Right renal pelvis (tissue), 4 donors: Measurements from ENCODE around the gene DAP. TPM values are rescaled to one million over a fixed set of nuclear protein-coding genes. Genes with fewer than 3 reads are reported as not detected.

ENCODE experiments used
- DNase-seq, 4 donors: peaks; one replicate each; pipeline ENCODE4 v3.0.0-alpha.2; 2013; ENCODE audit warnings: low read depth in 4 of 4, low spot score in 3 of 4, missing footprints in 1 of 4
- polyA plus RNA-seq, 4 donors: library from polyadenylated mRNA; unstranded; fragments of 120-200 nt; gene quantifications; one replicate each; pipeline ENCODE4 v1.2.1, GENCODE V29; 2013; ENCODE audit not compliant: insufficient read length in 4 of 4

DAP gene
- polyA plus RNA-seq, 4 donors: 120 to 137 (median 128) TPM

GRCh38 chr5:10712574-10713366 lies 48.3 kb downstream of the DAP start:
- no peak for DNase-seq

- DNase-seq: no peak
Observed at GRCh38 chr5:10711562-10711961, 49.5 kb downstream of the DAP start.

GRCh38 chr5:10710513-10711128 lies 50.4 kb downstream of the DAP start:
- no peak for DNase-seq

GRCh38 chr5:10709933-10710332 lies 51.1 kb downstream of the DAP start:
- DNase-seq: no peak

- no peak for DNase-seq
Observed at GRCh38 chr5:10709409-10709808, 51.6 kb downstream of the DAP start.

GRCh38 chr5:10708189-10708944 lies 52.7 kb downstream of the DAP start:
- DNase-seq: no peak

- DNase-seq: no peak
Observed at GRCh38 chr5:10707198-10708142, 53.6 kb downstream of the DAP start.

GRCh38 chr5:10706326-10706725 lies 54.7 kb downstream of the DAP start:
- no peak for DNase-seq

GRCh38 chr5:10705747-10706146 lies 55.3 kb downstream of the DAP start:
- DNase-seq: no peak

- no peak for DNase-seq
Observed at GRCh38 chr5:10704949-10705621, 55.9 kb downstream of the DAP start.

GRCh38 chr5:10703676-10704075 lies 57.4 kb downstream of the DAP start:
- DNase-seq: no peak

- DNase-seq: no peak
Observed at GRCh38 chr5:10702911-10703491, 58.0 kb downstream of the DAP start.

GRCh38 chr5:10702040-10702629 lies 58.9 kb downstream of the DAP start:
- DNase-seq: no peak

GRCh38 chr5:10701567-10702039 lies 59.4 kb downstream of the DAP start:
- peak in 2 of 4 donors; percentile 11 to 31 for DNase-seq

GRCh38 chr5:10700516-10700915 lies 60.5 kb downstream of the DAP start:
- DNase-seq: no peak

- no peak for DNase-seq
Observed at GRCh38 chr5:10699987-10700386, 61.0 kb downstream of the DAP start.

- no peak for DNase-seq
Observed at GRCh38 chr5:10699281-10699874, 61.7 kb downstream of the DAP start.

- DNase-seq: no peak
Observed at GRCh38 chr5:10695759-10696543, 65.1 kb downstream of the DAP start.
